HG03469 (cell line): Measurements from ENCODE around the gene BPGM.

Experiments
- ATAC-seq: cut with Tn5 transposase; IDR thresholded peaks from one replicate; pipeline ENCODE4 v1.9.1; 2021; ENCODE audit warnings: mild to moderate bottlenecking, moderate library complexity, moderate number of reproducible peaks; ENCODE audit not compliant: unreplicated experiment

BPGM gene

GRCh38 chr7:134695321-134695860 lies 48.7 kb downstream of the BPGM start:
- ATAC-seq = no peak

- no peak for ATAC-seq
Measured at GRCh38 chr7:134696261-134696660, 49.6 kb downstream of the BPGM start.

GRCh38 chr7:134697205-134697886 lies 50.7 kb downstream of the BPGM start:
- no peak for ATAC-seq

- ATAC-seq = no peak
Measured at GRCh38 chr7:134698481-134698880, 51.8 kb downstream of the BPGM start.

GRCh38 chr7:134699021-134699818 lies 52.6 kb downstream of the BPGM start:
- no peak for ATAC-seq

GRCh38 chr7:134699899-134700298 lies 53.2 kb downstream of the BPGM start:
- no peak for ATAC-seq

GRCh38 chr7:134701272-134701671 lies 54.6 kb downstream of the BPGM start:
- ATAC-seq = no peak

GRCh38 chr7:134702366-134703240 lies 56.0 kb downstream of the BPGM start:
- no peak for ATAC-seq

GRCh38 chr7:134703241-134703594 lies 56.6 kb downstream of the BPGM start:
- ATAC-seq = no peak

- no peak for ATAC-seq
Measured at GRCh38 chr7:134703782-134704181, 57.1 kb downstream of the BPGM start.

- ATAC-seq = no peak
Measured at GRCh38 chr7:134704827-134705226, 58.2 kb downstream of the BPGM start.

GRCh38 chr7:134705716-134706115 lies 59.1 kb downstream of the BPGM start:
- no peak for ATAC-seq

- no peak for ATAC-seq
Measured at GRCh38 chr7:134706468-134706867, 59.8 kb downstream of the BPGM start.

- no peak for ATAC-seq
Measured at GRCh38 chr7:134707663-134708378, 61.2 kb downstream of the BPGM start.

- no peak for ATAC-seq
Measured at GRCh38 chr7:134708692-134709091, 62.0 kb downstream of the BPGM start.

GRCh38 chr7:134709197-134709596 lies 62.5 kb downstream of the BPGM start:
- no peak for ATAC-seq

GRCh38 chr7:134710511-134710853 lies 63.8 kb downstream of the BPGM start:
- ATAC-seq = no peak

- no peak for ATAC-seq
Measured at GRCh38 chr7:134710854-134711624, 64.4 kb downstream of the BPGM start.

GRCh38 chr7:134712196-134712595 lies 65.5 kb downstream of the BPGM start:
- ATAC-seq = no peak
